H1 (cell line): ENCODE data around the gene CEBPG. TPM values are rescaled to one million over a fixed set of nuclear protein-coding genes. Genes with fewer than 3 reads are reported as not detected.

Source experiments
- CTCF ChIA-PET: fragments of 300-600 bp; sonication (Branson Sonifier 250); formaldehyde crosslinking; loops from one replicate; lab custom pipeline; 2021; ENCODE audit not compliant: partially characterized antibody; lab: Charles Lee
- POLR2A ChIA-PET: fragments of 300-600 bp; sonication (Branson Sonifier 250); formaldehyde crosslinking; loops from one replicate; lab custom pipeline; 2021; ENCODE audit warnings: inconsistent platforms; ENCODE audit not compliant: partially characterized antibody; lab: Charles Lee
- DNase-seq, 2 experiments: peaks; one replicate each; pipeline versions ENCODE4 v3.0.0 to v3.0.0-alpha.2; 2010 to 2022; ENCODE audit warnings: low spot score in 2 of 2, low read depth in 1 of 2, mixed read lengths in 1 of 2
- FAIRE-seq: peaks from 2 replicates; lab custom pipeline; 2011; peaks lifted over from hg19 to GRCh38; lab: Jason Lieb, UNC
- H2AFZ ChIP-seq: 2 replicates; pipeline ENCODE4 v1.8.1; 2012; ENCODE audit warnings: low read length, inconsistent platforms
- H2AK5ac ChIP-seq: 2 replicates; pipeline ENCODE4 v1.6.1; 2013; ENCODE audit warnings: low read depth, low read length
- H2BK120ac ChIP-seq: replicated peaks from 2 replicates; pipeline ENCODE3; 2013; ENCODE audit warnings: low read depth, low read length, inconsistent platforms
- H2BK12ac ChIP-seq: 2 replicates; pipeline ENCODE4 v1.6.1; 2013; ENCODE audit warnings: low read depth, low read length
- H2BK15ac ChIP-seq: 2 replicates; pipeline ENCODE4 v1.6.1; 2013; ENCODE audit warnings: low read length
- H2BK20ac ChIP-seq: 2 replicates; pipeline ENCODE4 v1.6.1; 2013; ENCODE audit warnings: low read length
- H2BK5ac ChIP-seq: 2 replicates; pipeline ENCODE4 v1.6.1; 2013; ENCODE audit warnings: low read depth, low read length
- H3K14ac ChIP-seq: 2 replicates; pipeline ENCODE4 v1.6.1; 2013; ENCODE audit warnings: inconsistent platforms; ENCODE audit not compliant: insufficient read length
- H3K18ac ChIP-seq: 2 replicates; pipeline ENCODE4 v1.6.1; 2013; ENCODE audit warnings: low read length; ENCODE audit errors: extremely low read depth
- H3K23ac ChIP-seq: 2 replicates; pipeline ENCODE4 v1.6.1; 2013; ENCODE audit warnings: inconsistent platforms; ENCODE audit not compliant: insufficient read length
- H3K23me2 ChIP-seq: 2 replicates; pipeline ENCODE4 v1.6.1; 2013; ENCODE audit warnings: low read depth, low read length
- H3K27ac ChIP-seq: 2 replicates; pipeline ENCODE4 v1.6.1; 2011; ENCODE audit warnings: low read depth, low read length, inconsistent platforms
- H3K27me3 ChIP-seq, 4 experiments: replicated peaks in 1 of 4; 1 replicate in 1 of 4; 2 replicates in 3 of 4; pipeline versions ENCODE4 v1.6.1 to v1.8.1; 2011 to 2013; ENCODE audit warnings: low read length in 3 of 4, mild to moderate bottlenecking in 3 of 4, inconsistent platforms in 2 of 4, mixed read lengths in 2 of 4, moderate library complexity in 1 of 4; ENCODE audit not compliant: control insufficient read depth in 3 of 4, insufficient read depth in 3 of 4; ENCODE audit errors: extremely low read depth in 1 of 4
- H3K36me3 ChIP-seq, 4 experiments: 2 replicates each; pipeline versions ENCODE4 v1.6.1 to v1.8.1; 2011 to 2013; ENCODE audit warnings: mild to moderate bottlenecking in 4 of 4, low read length in 3 of 4, moderate library complexity in 2 of 4, control low read depth in 1 of 4, inconsistent platforms in 1 of 4; ENCODE audit not compliant: insufficient read depth in 4 of 4, control insufficient read depth in 2 of 4
- H3K4ac ChIP-seq: replicated peaks from 2 replicates; pipeline ENCODE3; 2013; ENCODE audit warnings: low read length, low read depth, mixed read lengths, inconsistent platforms; ENCODE audit not compliant: insufficient read length
- H3K4me1 ChIP-seq, 4 experiments: replicated peaks in 1 of 4; 1 replicate in 1 of 4; 2 replicates in 3 of 4; pipeline versions ENCODE4 v1.6.1 to v1.8.1; 2011 to 2013; ENCODE audit warnings: low read length in 3 of 4, inconsistent platforms in 2 of 4, mixed read lengths in 1 of 4; ENCODE audit not compliant: insufficient read depth in 4 of 4, control insufficient read depth in 3 of 4
- H3K4me2 ChIP-seq, 2 experiments: 2 replicates each; pipeline versions ENCODE4 v1.6.1 to v1.8.1; 2011 to 2013; ENCODE audit warnings: low read depth in 2 of 2, low read length in 2 of 2, control low read depth in 1 of 2, inconsistent platforms in 1 of 2, mild to moderate bottlenecking in 1 of 2; ENCODE audit not compliant: insufficient read depth in 1 of 2
- H3K4me3 ChIP-seq, 4 experiments: fragments of 200-600, 300-600 bp in 1 of 4; sonication (generic), shearing (Covaris generic), sonication (Bioruptor Twin) in 1 of 4; 2 replicates each; pipeline versions ENCODE4 v1.5.1 to v1.8.1; 2011 to 2016; ENCODE audit warnings: low read length in 4 of 4, low read depth in 3 of 4, control low read depth in 2 of 4, inconsistent platforms in 2 of 4, mild to moderate bottlenecking in 2 of 4, mixed read lengths in 1 of 4, moderate library complexity in 1 of 4; ENCODE audit not compliant: insufficient read depth in 2 of 4; ENCODE audit errors: extremely low read depth in 1 of 4
- H3K56ac ChIP-seq: replicated peaks from 2 replicates; pipeline ENCODE3; 2013; ENCODE audit warnings: low read depth, mild to moderate bottlenecking, mixed read lengths, low read length, inconsistent platforms; ENCODE audit not compliant: insufficient read length
- H3K79me1 ChIP-seq: 2 replicates; pipeline ENCODE4 v1.6.1; 2013; ENCODE audit warnings: low read depth, low read length, control low read depth
- H3K79me2 ChIP-seq, 2 experiments: 2 replicates each; pipeline versions ENCODE4 v1.6.1 to v1.8.1; 2012 to 2013; ENCODE audit warnings: low read length in 2 of 2, mild to moderate bottlenecking in 2 of 2, inconsistent platforms in 1 of 2; ENCODE audit not compliant: insufficient read depth in 2 of 2, control insufficient read depth in 1 of 2
- H3K9ac ChIP-seq, 4 experiments: replicated peaks in 1 of 4; 1 replicate in 1 of 4; 2 replicates in 3 of 4; pipeline versions ENCODE4 v1.6.1 to v1.8.1; 2011 to 2013; ENCODE audit warnings: low read depth in 3 of 4, low read length in 3 of 4, control low read depth in 2 of 4, mild to moderate bottlenecking in 2 of 4, moderate library complexity in 2 of 4, inconsistent platforms in 1 of 4; ENCODE audit errors: extremely low read depth in 1 of 4
- H3K9me3 ChIP-seq, 2 experiments: 2 replicates each; pipeline versions ENCODE4 v1.6.1 to v1.8.1; 2012 to 2013; ENCODE audit warnings: mild to moderate bottlenecking in 2 of 2, moderate library complexity in 2 of 2, control low read depth in 1 of 2, inconsistent platforms in 1 of 2, low read depth in 1 of 2, low read length in 1 of 2, mixed read lengths in 1 of 2; ENCODE audit not compliant: insufficient read depth in 2 of 2
- H4K20me1 ChIP-seq, 2 experiments: replicated peaks in 1 of 2; 2 replicates each; pipeline versions ENCODE3 to v1.8.1; 2011 to 2013; ENCODE audit warnings: inconsistent platforms in 2 of 2, low read length in 2 of 2, mild to moderate bottlenecking in 1 of 2; ENCODE audit not compliant: insufficient read depth in 2 of 2, control insufficient read depth in 1 of 2
- H4K5ac ChIP-seq: 2 replicates; pipeline ENCODE4 v1.6.1; 2013; ENCODE audit warnings: low read length, low read depth, mixed read lengths, inconsistent platforms; ENCODE audit not compliant: insufficient read length
- H4K8ac ChIP-seq: 2 replicates; pipeline ENCODE4 v1.8.0; 2013; ENCODE audit warnings: mild to moderate bottlenecking, moderate library complexity, low read length, inconsistent platforms; ENCODE audit not compliant: insufficient read depth; ENCODE audit errors: extremely low read depth
- H4K91ac ChIP-seq: replicated peaks from 2 replicates; pipeline ENCODE3; 2013; ENCODE audit warnings: low read length, mixed read lengths, inconsistent platforms; ENCODE audit not compliant: insufficient read length
- JUN ChIP-seq: IDR thresholded peaks from 2 replicates; pipeline ENCODE4 v1.6.1; 2011; ENCODE audit warnings: low read depth, mild to moderate bottlenecking, improper control_type of control experiment, low read length
- TCF12 ChIP-seq: IDR thresholded peaks from 2 replicates; pipeline ENCODE4 v1.6.1; 2011; ENCODE audit warnings: low read depth, mild to moderate bottlenecking, low read length
- WGBS, 2 experiments: shearing (Covaris generic) in 1 of 2; methylation state at CpG; one replicate each; pipeline versions ENCODE4 v1.1.6 to v1.1.7; 2013 to 2015; ENCODE audit warnings: low lambda C conversion rate in 2 of 2, mixed read lengths in 2 of 2, inconsistent platforms in 1 of 2, low coverage in 1 of 2, missing lambda C conversion rate in 1 of 2; ENCODE audit not compliant: insufficient replicate concordance in 2 of 2, insufficient coverage in 1 of 2, insufficient read length in 1 of 2; ENCODE audit errors: extremely low coverage in 1 of 2, missing lambda C conversion rate in 1 of 2; 5-methylcytosine and 5-hydroxymethylcytosine counted together
- polyA plus RNA-seq, 7 experiments: library from polyadenylated mRNA; depleted of rRNA in 3 of 7; stranded (reverse) in 5 of 7; unstranded in 2 of 7; fragments of >200 nt in 5 of 7; fragments of 200-250 nt in 2 of 7; gene quantifications; 1 replicate in 5 of 7; 2 replicates in 1 of 7; 4 replicates in 1 of 7; pipeline versions ENCODE4 v1.2.1 to v1.2.3, GENCODE V29; 2011 to 2013; ENCODE audit warnings: missing spikeins in 2 of 7, mixed read lengths in 2 of 7
- total RNA-seq: library from RNA; stranded (reverse); fragmentation: NEBNext Ultra II Directional; extraction: Animal tissue kit (Norgen Biotek cat#: 25700); gene quantifications from 2 replicates; pipeline ENCODE4 v1.2.1, GENCODE V29; 2021

The CEBPG gene
- total and polyA plus RNA-seq, 2 of the 8 experiments (the other 6 are each of a cell fraction or from before 2014, with no cell fraction given), result 12.3 to 35.4 TPM

- Histone ChIP-seq H3K79me2 (no peaks in the 10 kb centered on the region), H3K36me3 (no peaks in the 10 kb centered on the region), H4K91ac (no peak overlapping the region), H2BK20ac (no peak overlapping the region), H3K4ac (no peak overlapping the region), H3K79me1 (0 out of 2 replicates have a peak, but pooled peaks cover 3% of the 10 kb centered on the region), H3K23me2 (no peaks in the 10 kb centered on the region), H4K20me1 (peaks cover 0 to 13% of the 10 kb centered on the region in 2 experiments), H3K4me1 (peaks cover 0 to 6% (median 5%) of the 10 kb centered on the region in 4 experiments; a peak in 5 of 7 replicates), H3K9ac (no peak overlapping the region), H3K4me3 (no peak overlapping the region), H3K56ac (no peak overlapping the region), H3K9me3 (no peaks in the 10 kb centered on the region), H3K27me3 (no peaks in the 10 kb centered on the region; a peak in 1 of 7 replicates), H3K27ac (no peak overlapping the region), H2BK15ac (no peak overlapping the region), H4K8ac (no peak overlapping the region), H4K5ac (no peak overlapping the region), H2BK12ac (no peak overlapping the region), H2AFZ (no peak overlapping the region), H3K14ac (no peak overlapping the region), H2AK5ac (no peak overlapping the region), H3K23ac (no peak overlapping the region), H3K4me2 (no peak overlapping the region), H2BK5ac (no peak overlapping the region), H3K18ac (no peak overlapping the region; the same call in 1 of the 2 replicates), H2BK120ac (no peak overlapping the region)
- WGBS, 2 experiments, result 92% methylated on average over 23 of the region's 27 CpGs; no CpG with 5 or more reads in 1 of the 2 experiments
- ChIA-PET POLR2A (interaction anchor here (0.6 to 1.6 kb wide), 4 partner anchors 10 to 183 kb away, joined by 3 read pairs; partner anchors contain the start of gene CEBPA), CTCF (interaction anchor here (0.9 to 24.5 kb wide), 9 partner anchors 13 to 361 kb away, joined by 3 to 426 read pairs (median 4); no protein-coding TSS in a partner anchor)
- FAIRE-seq (no peak), DNase-seq (no peak)
- TF ChIP-seq TCF12 (no peak), JUN (no peak)
Measured at GRCh38 chr19:33409906-33410685, 36.6 kb downstream of the CEBPG start.
